ENCODE results near the gene CXCR4. TPM values are rescaled to one million over a fixed set of nuclear protein-coding genes. Genes with fewer than 3 reads are reported as not detected.

Gene CXCR4
- total and polyA plus RNA-seq, 2 of the 4 experiments (the other 2 are of a cell fraction): not detected

GRCh38 chr2:136151021-136151971, 33.3 kb upstream of the CXCR4 start (continued):
- TF ChIP-seq ELK1 (IDR thresholded peaks at IDR 0.05; ENCODE audit: borderline replicate concordance, low read depth, low read length): no peak

GRCh38 chr2:136149011-136149410, 31.1 kb upstream of the CXCR4 start:
- H3K4me2 ChIP-seq (ENCODE audit: low read depth, low read length): no peak overlapping the region
- in situ Hi-C loops (cut with MboI; ENCODE audit: low sequenced_read_pairs): no loop called here
- H2BK15ac ChIP-seq (ENCODE audit: low read depth, low read length): no peak overlapping the region
- H2BK5ac ChIP-seq (ENCODE audit: low read depth, low read length, poor library complexity, severe bottlenecking): no peak overlapping the region
- no peak overlapping the region for H4K8ac ChIP-seq (ENCODE audit: low read depth in 2 of 2, low read length in 2 of 2)
- H2AFZ ChIP-seq (replicated peaks; ENCODE audit: low read length, poor library complexity): no peak overlapping the region
- H2BK20ac ChIP-seq (ENCODE audit: low read depth, low read length): no peak overlapping the region
- H2AK5ac ChIP-seq (ENCODE audit: low read depth, low read length): no peak overlapping the region
- no peak overlapping the region for H3K27ac ChIP-seq (ENCODE audit: insufficient read depth, low read length)
- no peak overlapping the region for H3K18ac ChIP-seq (ENCODE audit: low read depth, low read length)
- no peak for DNase-seq
- no peaks in the 10 kb centered on the region for H4K20me1 ChIP-seq (ENCODE audit: insufficient read depth, low read length)
- H3K9ac ChIP-seq (ENCODE audit: low read depth, low read length): no peak overlapping the region
- H2BK120ac ChIP-seq (ENCODE audit: low read depth, low read length): no peak overlapping the region
- TF ChIP-seq RCOR1 (IDR thresholded peaks at IDR 0.05; ENCODE audit: insufficient replicate concordance, low read length) (no peak), SMC3 (IDR thresholded peaks at IDR 0.05; ENCODE audit: low read depth, low read length) (no peak), RAD21 (IDR thresholded peaks at IDR 0.05; ENCODE audit: low read length) (no peak), CTCF (conservative IDR thresholded peaks at IDR 0.05; ENCODE audit: low read depth, low read length) (no peak), CEBPB (IDR thresholded peaks at IDR 0.05; ENCODE audit: low read depth, low read length) (no peak), MAZ (IDR thresholded peaks at IDR 0.05; ENCODE audit: borderline replicate concordance, low read depth, low read length) (no peak), FOS (IDR thresholded peaks at IDR 0.05; ENCODE audit: low read depth, low read length) (no peak), RFX5 (IDR thresholded peaks at IDR 0.05; ENCODE audit: low read depth, low read length) (no peak), POLR2A (IDR thresholded peaks at IDR 0.05; ENCODE audit: low read depth, low read length) (no peak), MAFK (IDR thresholded peaks at IDR 0.05; ENCODE audit: low read depth, low read length) (no peak)
- BruUV-seq (replicated peaks): no TSS peak
- no peaks in the 10 kb centered on the region for H3K79me1 ChIP-seq (ENCODE audit: low read depth in 1 of 2, low read length in 2 of 2)
- no peak overlapping the region for H3K56ac ChIP-seq (ENCODE audit: extremely low read depth, insufficient read depth, low read length)
- H4K5ac ChIP-seq (ENCODE audit: low read depth, low read length): no peak overlapping the region
- ATAC-seq (ENCODE audit: low read depth): no peak
- H3K9me3 ChIP-seq (ENCODE audit: control insufficient read depth, insufficient read depth, low read length): no peaks in the 10 kb centered on the region
- H3K27me3 ChIP-seq (ENCODE audit: control insufficient read depth, insufficient read depth, low read length): no peaks in the 10 kb centered on the region
- no peak overlapping the region for H3K4ac ChIP-seq (ENCODE audit: low read depth, low read length)
- H3K9me1 ChIP-seq (ENCODE audit: insufficient read depth, low read length): no peaks in the 10 kb centered on the region
- intact Hi-C loops (cut with micrococcal nuclease): no loop called here
- no peaks in the 10 kb centered on the region for H3K4me1 ChIP-seq (ENCODE audit: control insufficient read depth, insufficient read depth, low read length)
- CTCF ChIA-PET: no interaction called here
- no peak overlapping the region for H2AK9ac ChIP-seq (replicated peaks; ENCODE audit: low read depth, low read length, poor library complexity)
- H3K36me3 ChIP-seq (ENCODE audit: control insufficient read depth, insufficient read depth, low read length): no peaks in the 10 kb centered on the region
- POLR2A ChIA-PET (ENCODE audit: unreplicated experiment): no interaction called here
- dilution Hi-C loops (cut with HindIII; ENCODE audit: low sequenced_read_pairs, unreplicated experiment): no loop called here
- WGBS, 2 experiments (ENCODE audit: extremely low coverage in 2 of 2, insufficient read length in 1 of 2): no CpG with 5 or more reads among the region's 1 CpG
- H3K23ac ChIP-seq (ENCODE audit: low read depth, low read length): no peak overlapping the region
- H3K14ac ChIP-seq (replicated peaks; ENCODE audit: low read depth, low read length): no peak overlapping the region
- H3K4me3 ChIP-seq (ENCODE audit: insufficient read depth, low read depth, low read length): no peak overlapping the region
- no peak overlapping the region for H4K91ac ChIP-seq (ENCODE audit: insufficient read depth, low read depth, low read length)
